GM19023 (cell line): Measurements from ENCODE around the gene SETDB2.

Experiments used
- ATAC-seq: cut with Tn5 transposase; IDR thresholded peaks from one replicate; pipeline ENCODE4 v1.9.1; 2021; ENCODE audit warnings: mild to moderate bottlenecking, moderate library complexity; ENCODE audit not compliant: unreplicated experiment

Gene SETDB2

GRCh38 chr13:49428041-49428763 is 15.9 kb upstream of the SETDB2 start:
- no peak for ATAC-seq

- ATAC-seq = no peak
Observed at GRCh38 chr13:49429121-49429520, 15.0 kb upstream of the SETDB2 start.

- no peak for ATAC-seq
Observed at GRCh38 chr13:49435992-49436391, 8.1 kb upstream of the SETDB2 start.

- no peak for ATAC-seq
Observed at GRCh38 chr13:49436890-49437289, 7.2 kb upstream of the SETDB2 start.

GRCh38 chr13:49437705-49438104 is 6.4 kb upstream of the SETDB2 start:
- ATAC-seq = no peak

GRCh38 chr13:49439609-49440008 is 4.5 kb upstream of the SETDB2 start:
- no peak for ATAC-seq

- no peak for ATAC-seq
Observed at GRCh38 chr13:49441312-49441711, 2.8 kb upstream of the SETDB2 start.

- no peak for ATAC-seq
Observed at GRCh38 chr13:49441846-49442245, 2.2 kb upstream of the SETDB2 start.

- no peak for ATAC-seq
Observed at GRCh38 chr13:49443357-49443703, 744 bp upstream of the SETDB2 start.

- ATAC-seq = no peak
Observed at GRCh38 chr13:49444524-49445395, 686 bp downstream of the SETDB2 start.

GRCh38 chr13:49446473-49446872 is 2.4 kb downstream of the SETDB2 start:
- no peak for ATAC-seq

- no peak for ATAC-seq
Observed at GRCh38 chr13:49448753-49449152, 4.7 kb downstream of the SETDB2 start.

- ATAC-seq = no peak
Observed at GRCh38 chr13:49450105-49450819, 6.2 kb downstream of the SETDB2 start.

- no peak for ATAC-seq
Observed at GRCh38 chr13:49452725-49453457, 8.8 kb downstream of the SETDB2 start.

GRCh38 chr13:49453465-49453864 is 9.4 kb downstream of the SETDB2 start:
- ATAC-seq = no peak

GRCh38 chr13:49454388-49455006 is 10.4 kb downstream of the SETDB2 start:
- ATAC-seq = peak; percentile 80

- ATAC-seq = no peak
Observed at GRCh38 chr13:49455007-49455398, 10.9 kb downstream of the SETDB2 start.

GRCh38 chr13:49456156-49456555 is 12.1 kb downstream of the SETDB2 start:
- no peak for ATAC-seq

- no peak for ATAC-seq
Observed at GRCh38 chr13:49457221-49457620, 13.1 kb downstream of the SETDB2 start.

GRCh38 chr13:49459580-49459979 is 15.5 kb downstream of the SETDB2 start:
- ATAC-seq = no peak

GRCh38 chr13:49464085-49464484 is 20.0 kb downstream of the SETDB2 start:
- ATAC-seq = no peak
